Loucy (cell line): ENCODE measurements around the gene CADM1.

Source experiments
- H2AFZ ChIP-seq: fragments of 200-600 bp; sonication (generic); 2 replicates; pipeline ENCODE4 v1.6.0; 2016; ENCODE audit warnings: antibody characterized with exemption, mild to moderate bottlenecking, low read length, moderate library complexity
- H3F3A ChIP-seq: fragments of 200-600 bp; 2 replicates; pipeline ENCODE4 v1.6.0; 2016; ENCODE audit warnings: antibody characterized with exemption, low read depth, mild to moderate bottlenecking
- H3K27me3 ChIP-seq: fragments of 200-600 bp; sonication (generic); 2 replicates; pipeline ENCODE4 v1.6.1; 2014; ENCODE audit warnings: low read length, mild to moderate bottlenecking; ENCODE audit not compliant: insufficient read depth, poor library complexity, severe bottlenecking
- H3K36me3 ChIP-seq: fragments of 200-600 bp; sonication (generic); 2 replicates; pipeline ENCODE4 v1.6.1; 2016; ENCODE audit warnings: low read length; ENCODE audit not compliant: insufficient read depth
- H3K4me1 ChIP-seq: fragments of 200-600 bp; sonication (generic); 2 replicates; pipeline ENCODE4 v1.5.1; 2014; ENCODE audit warnings: low read length, mild to moderate bottlenecking; ENCODE audit not compliant: insufficient read depth, poor library complexity, severe bottlenecking
- H3K4me2 ChIP-seq: fragments of 200-600 bp; sonication (generic); 2 replicates; pipeline ENCODE4 v1.6.0; 2014; ENCODE audit warnings: antibody characterized with exemption, low read length, low read depth, mild to moderate bottlenecking; ENCODE audit not compliant: poor library complexity, severe bottlenecking
- H3K4me3 ChIP-seq: fragments of 200-600 bp; sonication (generic); 2 replicates; pipeline ENCODE4 v1.5.1; 2014; ENCODE audit warnings: low read length, mild to moderate bottlenecking, mixed read lengths; ENCODE audit not compliant: poor library complexity, severe bottlenecking
- H3K79me2 ChIP-seq: fragments of 200-600 bp; sonication (generic); 2 replicates; pipeline ENCODE4 v1.6.1; 2014; ENCODE audit warnings: low read length; ENCODE audit not compliant: insufficient read depth
- H3K9ac ChIP-seq: fragments of 200-600 bp; sonication (generic); 2 replicates; pipeline ENCODE4 v1.6.0; 2014; ENCODE audit warnings: mild to moderate bottlenecking, low read depth, low read length, moderate library complexity; ENCODE audit not compliant: poor library complexity, severe bottlenecking
- H3K9me2 ChIP-seq: fragments of 200-600 bp; sonication (generic); replicated peaks from 2 replicates; pipeline ENCODE4 v1.6.1; 2016; ENCODE audit warnings: low read depth, low read length, mixed read lengths
- H3K9me3 ChIP-seq: fragments of 200-600 bp; sonication (generic); 2 replicates; pipeline ENCODE4 v1.6.1; 2014; ENCODE audit warnings: mild to moderate bottlenecking, antibody characterized with exemption, low read length, low read depth; ENCODE audit not compliant: insufficient read depth
- H4K20me1 ChIP-seq: fragments of 200-600 bp; sonication (generic); 2 replicates; pipeline ENCODE4 v1.6.0; 2014; ENCODE audit warnings: antibody characterized with exemption, low read length, mild to moderate bottlenecking; ENCODE audit not compliant: insufficient read depth, poor library complexity, severe bottlenecking
- EZH2phosphoT487 ChIP-seq: fragments of 200-600 bp; IDR thresholded peaks from 2 replicates; pipeline ENCODE4 v1.6.1; 2018; ENCODE audit warnings: antibody characterized with exemption, mild to moderate bottlenecking, moderate library complexity, borderline replicate concordance
- TF ChIP-seq, protein P1 (sequence below): fragments of 200-600 bp; sonication (generic); conservative IDR thresholded peaks from 2 replicates; pipeline ENCODE4 v1.5.1; 2014; ENCODE audit warnings: mild to moderate bottlenecking, antibody characterized with exemption, low read length

CADM1 gene

GRCh38 chr11:115247953-115248352 lies 256.3 kb downstream of the CADM1 start:
- H2AFZ ChIP-seq = no peak overlapping the region
- H3K4me1 ChIP-seq = no peaks in the 10 kb centered on the region
- no peaks in the 10 kb centered on the region for H3F3A ChIP-seq
- H3K9me2 ChIP-seq = no peaks in the 10 kb centered on the region
- no peaks in the 10 kb centered on the region for H4K20me1 ChIP-seq
- no peak overlapping the region for H3K4me3 ChIP-seq
- no peak overlapping the region for H3K9ac ChIP-seq
- H3K4me2 ChIP-seq = no peak overlapping the region
- no peaks in the 10 kb centered on the region for H3K9me3 ChIP-seq
- no peak for TF ChIP-seq EZH2phosphoT487
- TF ChIP-seq, protein P1, sequence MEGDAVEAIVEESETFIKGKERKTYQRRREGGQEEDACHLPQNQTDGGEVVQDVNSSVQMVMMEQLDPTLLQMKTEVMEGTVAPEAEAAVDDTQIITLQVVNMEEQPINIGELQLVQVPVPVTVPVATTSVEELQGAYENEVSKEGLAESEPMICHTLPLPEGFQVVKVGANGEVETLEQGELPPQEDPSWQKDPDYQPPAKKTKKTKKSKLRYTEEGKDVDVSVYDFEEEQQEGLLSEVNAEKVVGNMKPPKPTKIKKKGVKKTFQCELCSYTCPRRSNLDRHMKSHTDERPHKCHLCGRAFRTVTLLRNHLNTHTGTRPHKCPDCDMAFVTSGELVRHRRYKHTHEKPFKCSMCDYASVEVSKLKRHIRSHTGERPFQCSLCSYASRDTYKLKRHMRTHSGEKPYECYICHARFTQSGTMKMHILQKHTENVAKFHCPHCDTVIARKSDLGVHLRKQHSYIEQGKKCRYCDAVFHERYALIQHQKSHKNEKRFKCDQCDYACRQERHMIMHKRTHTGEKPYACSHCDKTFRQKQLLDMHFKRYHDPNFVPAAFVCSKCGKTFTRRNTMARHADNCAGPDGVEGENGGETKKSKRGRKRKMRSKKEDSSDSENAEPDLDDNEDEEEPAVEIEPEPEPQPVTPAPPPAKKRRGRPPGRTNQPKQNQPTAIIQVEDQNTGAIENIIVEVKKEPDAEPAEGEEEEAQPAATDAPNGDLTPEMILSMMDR = no peak
- no peaks in the 10 kb centered on the region for H3K79me2 ChIP-seq
- H3K27me3 ChIP-seq = no peaks in the 10 kb centered on the region
- no peaks in the 10 kb centered on the region for H3K36me3 ChIP-seq

GRCh38 chr11:115247361-115247760 lies 256.9 kb downstream of the CADM1 start:
- Histone ChIP-seq H3K9ac (no peak overlapping the region), H3K9me2 (no peaks in the 10 kb centered on the region), H3K36me3 (no peaks in the 10 kb centered on the region), H3K9me3 (no peaks in the 10 kb centered on the region), H3K79me2 (no peaks in the 10 kb centered on the region), H4K20me1 (no peaks in the 10 kb centered on the region), H3K4me2 (no peak overlapping the region), H3K27me3 (no peaks in the 10 kb centered on the region), H3K4me1 (no peaks in the 10 kb centered on the region), H3F3A (no peaks in the 10 kb centered on the region), H3K4me3 (no peak overlapping the region), H2AFZ (no peak overlapping the region)
- no peak for TF ChIP-seq EZH2phosphoT487
- TF ChIP-seq, protein P1 = no peak

- Histone ChIP-seq H3K9me2 (no peaks in the 10 kb centered on the region), H3K9ac (no peak overlapping the region), H2AFZ (no peak overlapping the region), H3K79me2 (no peaks in the 10 kb centered on the region), H4K20me1 (no peaks in the 10 kb centered on the region), H3K9me3 (no peaks in the 10 kb centered on the region), H3K36me3 (no peaks in the 10 kb centered on the region), H3F3A (no peaks in the 10 kb centered on the region), H3K4me1 (no peaks in the 10 kb centered on the region), H3K27me3 (no peaks in the 10 kb centered on the region), H3K4me3 (no peak overlapping the region), H3K4me2 (no peak overlapping the region)
- TF ChIP-seq, protein P1 = no peak
- TF ChIP-seq EZH2phosphoT487 = no peak
Observed at GRCh38 chr11:115244758-115245157, 259.5 kb downstream of the CADM1 start.
